GM19438 (cell line): Measurements from ENCODE around the gene LDLRAD4.

Experiments
- ATAC-seq: cut with Tn5 transposase; IDR thresholded peaks from one replicate; pipeline ENCODE4 v1.9.1; 2021; ENCODE audit warnings: low read depth; ENCODE audit not compliant: unreplicated experiment

LDLRAD4 gene

DNA sequence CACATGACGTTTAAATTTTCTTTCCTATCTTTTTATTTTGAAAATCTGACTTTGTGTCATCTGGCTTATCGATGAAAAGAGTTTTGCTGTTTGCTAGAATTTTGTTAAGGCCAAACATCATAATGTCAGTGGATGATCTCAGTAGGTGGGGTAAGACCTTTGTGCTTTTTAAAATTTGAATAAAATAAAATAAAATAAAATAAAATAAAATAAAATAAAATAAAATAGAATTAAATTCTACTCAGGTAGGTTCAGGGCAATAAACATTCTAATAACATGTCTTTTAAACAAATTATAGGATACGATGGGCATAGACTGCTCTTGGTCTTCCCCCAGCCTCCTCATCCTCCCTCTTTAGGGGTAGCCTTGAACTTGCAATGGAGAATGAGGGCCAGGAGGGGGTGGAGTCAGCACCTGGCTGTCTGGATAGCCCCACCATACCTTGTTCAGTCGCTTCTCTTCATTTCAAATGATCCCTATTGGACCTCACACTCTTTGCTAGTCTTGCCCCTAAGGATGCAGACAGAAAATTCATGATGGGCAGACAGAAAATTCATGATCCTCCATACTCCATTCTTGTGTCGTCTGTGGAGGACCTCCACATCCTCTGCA is 8.1 kb downstream of the LDLRAD4 start:
- no peak for ATAC-seq

DNA sequence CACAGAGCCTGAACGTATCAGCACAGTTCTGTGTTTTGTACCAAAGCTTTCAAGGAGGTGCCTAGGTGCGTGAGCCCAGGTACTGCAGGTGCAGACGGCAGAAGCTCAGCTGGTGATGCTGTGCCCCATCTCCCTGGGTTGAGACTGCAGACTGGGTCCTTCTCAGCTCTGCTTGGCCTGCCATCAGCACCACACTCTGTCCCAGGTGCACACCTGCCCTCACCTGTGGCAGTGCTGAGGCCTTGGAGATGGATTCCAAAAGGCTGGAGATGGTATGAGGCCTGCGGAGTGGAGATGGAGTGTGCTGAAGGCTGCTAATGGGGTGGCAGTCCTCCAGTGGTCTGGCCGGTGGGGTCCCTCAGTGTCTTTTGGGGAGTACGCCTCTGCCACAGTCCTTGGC is 9.3 kb downstream of the LDLRAD4 start:
- no peak for ATAC-seq

DNA sequence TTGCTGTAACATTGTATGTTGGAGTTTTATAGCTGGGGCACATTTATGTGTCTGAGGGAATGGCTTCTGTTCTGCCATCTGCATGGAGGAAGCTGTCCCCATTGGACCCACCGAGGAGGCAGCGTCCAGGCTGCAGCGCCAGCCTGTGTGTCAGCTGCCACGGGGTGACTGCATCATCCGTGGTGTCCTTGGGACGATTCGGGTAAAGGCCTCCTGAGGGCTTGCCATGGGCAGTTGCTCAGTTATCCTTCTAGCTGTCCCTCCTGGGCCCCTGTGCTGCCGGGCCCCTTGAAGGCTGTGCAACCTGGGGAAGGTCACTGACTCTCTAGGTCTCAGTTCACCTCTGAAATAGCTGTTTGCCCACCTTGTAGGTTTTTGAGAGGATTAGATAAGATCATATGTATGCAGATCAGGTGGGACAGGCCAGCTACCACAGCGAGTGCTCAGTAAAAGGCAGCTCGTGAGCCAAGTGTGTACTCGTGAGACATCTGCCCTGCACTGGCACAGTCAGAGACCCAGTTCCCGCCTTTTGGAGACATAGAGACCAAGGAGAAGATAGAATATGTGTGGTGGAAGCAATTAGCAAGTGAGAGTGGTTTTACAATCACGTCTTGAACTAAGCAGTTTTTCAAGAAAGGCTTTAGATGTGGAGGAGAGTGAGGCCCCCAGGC is 10.6 kb downstream of the LDLRAD4 start:
- ATAC-seq, result no peak

DNA sequence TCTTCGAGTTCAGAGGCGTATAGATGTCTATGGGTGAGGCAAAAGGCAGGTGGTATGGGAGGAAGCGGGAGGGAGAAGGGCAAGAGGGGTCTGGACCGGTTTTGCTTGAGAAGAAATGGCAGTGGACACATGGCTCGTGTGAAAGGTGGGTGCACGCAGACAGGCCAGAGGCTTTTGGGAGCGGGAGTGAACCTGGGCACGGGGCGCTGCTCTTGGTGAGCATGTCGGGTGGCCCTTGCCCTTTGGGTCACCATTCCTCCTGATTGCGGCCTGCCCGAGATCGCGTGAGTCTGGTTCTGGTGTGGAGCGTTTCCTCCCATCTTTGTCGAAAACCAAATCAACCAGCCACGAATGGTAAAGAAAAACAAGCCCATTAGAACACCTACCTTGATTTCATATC is 12.6 kb downstream of the LDLRAD4 start:
- ATAC-seq, result no peak

DNA sequence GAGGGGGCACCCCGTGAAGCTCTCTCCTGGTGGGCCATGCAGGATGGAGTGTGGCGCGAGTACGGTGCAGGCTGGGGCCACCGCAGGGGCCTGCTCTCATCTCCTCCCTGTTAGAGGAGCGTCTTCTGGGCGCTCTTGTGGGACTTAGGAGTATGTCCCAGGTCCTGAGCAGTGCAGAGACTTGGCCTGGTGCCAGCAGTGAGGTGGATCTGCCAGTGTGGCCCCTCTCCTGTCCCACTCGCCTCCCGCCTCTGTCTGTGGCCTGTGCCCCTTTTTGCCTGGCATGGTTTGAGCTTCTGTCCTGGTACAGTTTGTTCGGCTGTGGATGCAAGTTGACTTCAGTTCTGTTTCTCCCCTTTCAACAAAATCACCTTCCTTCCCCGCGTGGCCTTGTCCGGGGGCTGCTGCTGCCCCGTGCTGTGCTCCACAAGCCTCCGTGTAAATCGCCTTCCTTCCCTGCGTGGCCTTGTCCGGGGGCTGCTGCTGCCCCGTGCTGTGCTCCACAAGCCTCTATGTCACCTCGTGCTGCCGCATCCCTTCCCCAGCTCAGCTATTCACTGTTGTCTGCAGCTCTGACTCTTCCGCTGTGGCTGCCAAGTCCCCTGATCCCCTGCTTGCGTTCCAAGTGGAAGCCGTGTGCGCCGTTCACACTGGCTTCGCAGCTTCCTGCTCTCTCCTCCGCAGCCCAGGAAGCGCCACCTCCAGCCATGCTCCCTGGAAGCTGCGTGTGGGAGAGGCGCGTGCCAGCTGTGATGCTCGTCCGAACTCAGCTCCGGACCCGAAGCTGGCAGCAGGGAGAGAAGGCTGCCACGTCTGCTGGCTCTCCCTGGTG is 13.7 kb downstream of the LDLRAD4 start:
- no peak for ATAC-seq

DNA sequence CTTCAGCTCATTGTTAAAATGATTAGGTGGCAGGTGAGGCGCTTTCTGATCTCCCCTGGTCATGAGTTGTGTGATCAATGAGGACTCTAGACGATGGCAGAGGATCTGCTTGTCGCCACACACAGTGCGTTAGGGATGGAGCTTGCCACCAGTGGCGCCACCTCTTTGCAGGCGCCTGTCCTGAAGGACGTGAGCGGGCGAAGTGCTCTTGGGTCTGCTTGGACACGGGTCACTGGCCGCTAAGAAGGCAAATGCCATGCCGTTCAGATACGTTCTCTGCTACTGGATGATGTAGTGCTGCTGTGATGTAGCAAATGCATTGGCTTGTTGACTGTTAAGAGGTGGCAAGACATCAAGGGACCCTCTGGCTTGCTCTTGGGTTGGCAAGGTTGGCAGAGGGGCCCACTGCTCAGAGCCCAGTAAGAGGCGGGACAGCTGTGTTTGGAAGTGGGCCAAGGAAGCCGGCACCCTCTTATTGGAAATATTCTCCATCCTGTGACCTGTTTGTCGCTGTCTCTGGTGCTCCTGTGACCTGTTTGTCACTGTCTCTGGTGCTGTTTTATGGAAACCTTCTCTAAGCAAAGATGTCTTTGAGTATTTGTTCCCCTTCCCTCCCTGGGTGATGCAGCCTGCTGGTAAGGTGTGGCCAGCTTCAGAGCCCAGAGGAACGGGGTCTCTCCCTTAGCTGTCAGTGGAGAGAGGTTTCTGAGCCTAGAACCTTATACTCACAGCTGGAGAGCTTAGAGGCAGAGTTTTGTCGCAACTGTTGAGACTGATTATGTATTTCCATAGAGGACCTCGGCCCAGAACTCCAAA is 14.6 kb downstream of the LDLRAD4 start:
- no peak for ATAC-seq

DNA sequence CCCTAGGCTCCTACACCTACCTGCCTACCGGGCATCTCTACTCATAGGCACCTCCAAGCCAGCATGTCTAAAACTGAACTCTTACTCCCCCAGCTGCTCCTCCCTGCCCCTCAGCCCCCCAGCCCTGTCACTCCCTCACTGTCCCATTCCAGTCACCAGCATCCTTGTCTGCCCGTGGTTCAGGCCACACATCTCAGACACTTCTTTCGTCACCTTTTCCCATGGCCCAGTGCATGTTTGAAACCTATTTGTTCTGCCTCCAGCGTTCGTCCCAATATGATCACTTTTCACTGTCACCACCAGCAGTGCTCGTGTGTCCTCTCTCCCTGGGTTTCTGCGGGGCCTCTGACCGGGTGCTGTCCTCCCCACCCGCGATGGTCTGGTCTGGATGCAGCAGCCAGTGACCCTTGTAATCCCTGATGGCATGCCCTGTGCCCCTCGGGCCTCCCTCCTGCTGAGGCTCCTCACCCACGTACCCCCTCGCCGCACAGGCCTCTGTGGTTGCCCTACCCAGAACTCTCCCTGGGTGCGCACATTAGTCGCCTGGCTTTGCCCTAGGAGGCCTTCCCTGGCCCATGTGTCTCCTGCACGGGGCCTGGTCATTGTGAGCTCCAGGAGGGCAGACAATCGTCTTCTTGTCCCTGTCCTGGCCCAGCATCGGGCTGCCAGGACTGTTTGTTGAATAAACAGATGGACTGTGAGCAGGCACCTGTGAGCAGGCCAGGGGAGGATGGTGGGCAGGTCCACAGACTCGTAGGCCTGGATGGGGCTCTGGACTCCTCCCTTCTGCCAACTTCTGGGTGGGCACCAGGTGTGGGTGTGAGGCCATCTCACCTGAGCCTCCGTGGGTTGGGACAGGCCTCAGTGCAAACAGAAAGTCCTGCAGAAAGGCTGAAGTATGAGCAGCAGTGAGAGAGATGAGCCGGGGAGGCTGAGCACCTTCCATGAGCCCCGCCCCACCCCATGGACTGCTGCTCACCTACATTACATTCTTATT is 15.5 kb downstream of the LDLRAD4 start:
- no peak for ATAC-seq

DNA sequence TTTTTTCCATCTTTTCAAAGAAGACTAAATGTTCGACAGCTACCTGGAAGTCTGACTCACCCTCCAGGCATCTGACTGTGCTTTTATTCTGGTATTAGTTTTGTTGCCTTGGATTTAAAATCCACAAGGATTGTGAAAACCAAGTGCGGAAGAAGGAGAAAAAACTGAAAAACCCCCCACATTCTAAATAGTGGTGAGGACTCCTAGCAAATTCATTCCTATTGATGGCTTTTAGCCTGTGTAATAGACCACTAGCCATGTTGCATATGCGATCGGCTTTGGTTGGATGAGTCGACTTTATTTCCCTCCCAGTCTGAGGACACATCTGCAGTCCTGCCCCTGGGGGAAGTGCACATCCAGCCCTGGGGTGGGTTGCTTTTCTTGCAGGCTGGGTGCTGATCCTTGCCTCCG is 16.9 kb downstream of the LDLRAD4 start:
- no peak for ATAC-seq

DNA sequence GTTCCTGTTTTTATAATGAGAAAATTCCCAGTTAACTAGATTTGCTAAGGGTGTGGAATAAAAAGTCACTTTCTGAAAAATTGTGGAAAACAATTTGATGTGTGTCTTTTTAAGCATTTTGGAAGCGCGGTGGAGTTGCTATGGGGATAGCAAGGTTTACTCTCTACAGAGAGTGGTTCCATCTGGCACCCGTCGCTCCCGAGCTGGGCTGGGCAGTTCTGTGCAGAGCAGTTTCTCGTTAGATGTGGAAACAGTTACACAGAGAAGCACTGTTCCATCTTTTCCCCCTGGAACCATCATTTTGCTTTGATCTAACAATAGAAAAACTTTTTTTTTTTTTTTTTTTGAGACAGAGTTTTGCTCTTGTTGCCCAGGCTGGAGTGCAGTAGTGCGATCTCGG is 17.4 kb downstream of the LDLRAD4 start:
- ATAC-seq, result no peak

DNA sequence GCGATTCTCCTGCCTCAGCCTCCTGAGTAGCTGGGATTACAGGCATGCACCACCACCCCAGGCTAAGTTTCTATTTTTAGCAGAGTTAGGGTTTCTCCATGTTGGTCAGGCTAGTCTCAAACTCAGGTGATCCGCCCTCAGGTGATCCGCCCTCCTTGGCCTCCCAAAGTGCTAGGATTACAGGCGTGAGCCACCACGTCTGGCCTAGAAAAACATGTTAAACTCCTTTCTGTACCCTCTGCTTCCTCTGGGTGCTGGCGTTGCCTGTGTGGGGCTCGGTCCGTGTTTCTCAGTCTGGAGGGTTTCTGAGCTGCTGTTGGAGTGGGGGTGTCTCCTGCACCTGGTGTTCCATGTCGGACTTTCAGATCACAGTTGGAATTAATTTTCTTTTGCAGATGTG is 17.9 kb downstream of the LDLRAD4 start:
- no peak for ATAC-seq

DNA sequence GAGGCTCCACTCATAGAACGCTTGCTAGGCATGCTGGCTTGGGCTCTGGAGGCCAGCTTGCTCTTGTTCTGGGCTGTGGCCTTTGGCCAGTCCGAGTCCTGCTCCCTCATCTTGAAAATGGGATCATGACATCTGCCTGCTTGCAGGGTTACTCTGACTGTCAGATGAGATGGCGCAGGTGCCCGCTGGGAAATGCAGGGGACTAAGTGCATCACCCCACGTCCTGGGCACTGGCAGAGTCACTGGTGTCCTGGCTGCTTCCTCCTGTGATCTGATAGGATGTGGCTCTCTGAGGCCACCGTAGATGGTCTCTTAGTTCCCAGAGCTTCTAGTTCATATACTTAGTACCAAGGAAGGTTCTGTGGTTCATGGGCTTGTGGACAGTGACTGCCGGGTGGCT is 18.5 kb downstream of the LDLRAD4 start:
- no peak for ATAC-seq

DNA sequence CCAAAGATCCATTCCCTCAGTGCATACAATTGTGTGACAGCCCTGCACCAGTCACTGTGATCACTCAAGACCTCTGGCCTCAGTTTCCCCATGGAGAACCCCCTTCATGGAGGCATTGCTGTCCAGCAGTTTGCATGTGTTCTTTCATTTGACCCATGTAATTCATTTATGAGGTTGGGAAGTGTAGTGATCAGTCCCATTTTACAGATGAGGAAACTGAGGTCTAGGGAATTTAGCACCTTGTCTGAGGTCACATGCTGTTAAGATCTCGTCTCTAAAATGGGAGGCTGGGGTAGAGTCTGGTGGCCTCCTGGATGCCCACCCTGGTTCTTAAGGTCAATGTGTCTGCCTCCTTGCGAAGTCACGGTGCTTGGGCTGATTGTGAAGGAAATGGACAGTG is 19.1 kb downstream of the LDLRAD4 start:
- ATAC-seq, result no peak

DNA sequence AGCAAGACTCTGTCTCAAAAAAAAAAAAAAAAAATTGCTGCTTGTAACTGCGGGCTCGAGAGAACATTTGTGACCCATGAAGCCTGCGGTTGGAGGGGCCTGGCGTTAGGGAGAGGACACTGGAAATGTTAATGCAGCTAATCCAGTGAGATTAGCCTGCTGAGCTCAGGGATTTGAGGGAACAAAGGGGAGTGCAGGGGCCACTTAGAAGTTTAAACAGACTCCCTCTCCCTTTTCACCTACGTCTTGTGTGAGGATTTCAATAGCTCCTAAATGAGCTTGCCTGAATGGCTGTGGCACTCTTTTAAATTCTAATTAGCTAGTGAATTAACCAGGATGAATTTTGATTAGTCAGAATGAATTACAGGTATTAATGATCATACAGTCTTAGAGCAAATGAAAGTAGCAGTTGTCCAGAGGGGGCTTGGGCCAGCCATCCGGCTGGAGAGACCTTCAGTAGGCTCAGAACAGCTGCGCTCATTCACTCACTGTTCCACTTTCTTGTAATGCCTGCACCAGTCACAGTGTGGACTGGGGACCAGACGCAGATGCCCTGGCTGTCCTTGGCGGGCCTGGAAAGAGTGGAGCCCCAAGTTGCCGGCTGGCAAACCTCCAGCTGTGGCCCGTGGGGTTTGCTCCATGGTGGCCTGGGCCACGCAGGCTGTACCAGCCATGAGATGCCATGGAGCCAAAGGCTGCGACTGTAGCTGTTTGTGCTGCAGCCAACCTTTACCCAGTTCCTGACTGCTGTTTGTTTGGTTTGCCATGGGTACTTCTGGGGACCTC is 20.8 kb downstream of the LDLRAD4 start:
- no peak for ATAC-seq

DNA sequence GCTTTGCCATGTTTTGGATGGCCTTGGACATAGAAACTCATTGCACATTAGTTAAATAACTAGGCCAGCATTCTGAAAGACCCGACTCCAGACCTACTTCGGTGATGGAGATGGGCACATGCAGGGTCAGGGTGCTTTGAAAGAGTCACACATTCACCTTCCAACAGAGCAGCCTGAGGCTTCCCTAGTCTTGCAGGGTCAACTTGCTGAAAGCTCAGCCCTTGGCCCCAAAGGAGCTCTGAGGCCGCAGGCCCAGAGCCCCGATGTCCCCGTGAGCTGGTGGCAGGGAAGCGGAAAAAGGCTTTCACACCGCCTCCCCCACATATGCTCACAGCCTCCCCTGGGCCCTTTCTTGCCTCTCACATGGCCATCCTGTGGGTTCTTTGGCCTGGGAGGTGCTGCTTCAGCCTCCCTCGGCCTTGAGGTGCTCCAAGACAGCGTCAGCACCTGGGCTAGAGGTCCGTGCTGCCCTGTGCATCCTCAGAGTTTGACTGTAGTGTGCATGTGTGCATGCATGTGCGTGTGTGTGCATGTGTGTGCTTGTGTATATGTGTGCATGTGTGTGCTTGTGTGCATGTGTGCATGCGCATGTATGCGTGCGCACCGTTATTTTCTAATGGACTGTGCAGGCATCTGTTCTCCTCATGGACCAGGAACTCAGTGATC is 21.6 kb downstream of the LDLRAD4 start:
- no peak for ATAC-seq

DNA sequence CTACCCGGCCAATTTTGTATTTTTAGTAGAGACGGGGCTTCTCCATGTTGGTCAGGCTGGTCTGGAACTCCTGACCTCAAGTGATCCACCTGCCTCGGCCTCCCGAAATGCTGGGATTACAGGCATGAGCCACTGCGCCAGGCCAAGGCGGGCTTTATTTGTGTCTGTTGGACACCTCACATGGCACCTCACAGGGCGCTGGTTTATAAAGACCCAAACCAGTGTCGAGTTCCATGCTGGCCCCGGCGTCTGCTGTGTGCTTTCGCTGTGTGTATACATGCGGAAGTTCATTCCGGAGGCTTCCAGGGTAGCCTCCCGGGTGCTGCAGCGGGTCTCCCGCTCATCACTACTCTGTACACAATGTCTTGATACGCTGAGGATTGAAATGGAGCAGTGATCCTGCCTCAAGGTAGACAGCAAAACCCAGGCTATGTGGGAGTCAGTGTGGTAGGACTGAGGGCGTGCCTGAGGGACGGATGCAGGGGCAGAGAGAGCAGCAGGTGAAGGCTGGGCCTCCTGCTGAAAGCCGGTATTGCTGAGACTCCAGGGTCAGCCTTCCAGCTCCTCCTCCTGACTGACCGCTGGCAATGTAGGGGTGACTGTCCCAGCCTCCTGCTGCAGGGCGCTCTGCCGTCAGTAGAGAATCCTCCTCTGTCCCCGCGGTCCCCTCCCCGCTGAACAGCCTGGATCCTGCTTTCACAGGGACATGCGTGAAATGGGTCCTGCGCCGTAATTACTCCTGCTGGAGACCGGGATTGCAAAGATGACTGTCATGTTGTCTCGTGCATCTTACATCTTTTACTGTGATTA is 22.7 kb downstream of the LDLRAD4 start:
- ATAC-seq, result no peak

DNA sequence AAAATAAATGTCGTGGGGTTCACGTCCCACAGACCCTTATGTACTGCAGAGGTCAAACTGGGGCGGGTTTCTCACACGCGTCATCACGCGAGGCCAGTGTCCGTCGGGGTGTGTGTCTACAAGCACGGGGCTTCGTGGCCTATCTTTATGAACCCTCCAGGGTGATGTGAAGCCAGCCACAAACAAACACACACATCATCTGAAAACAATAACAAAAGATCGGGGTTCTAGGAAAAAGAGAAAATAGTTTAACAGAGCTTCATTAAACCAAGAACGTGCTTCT is 23.3 kb downstream of the LDLRAD4 start:
- ATAC-seq, result no peak

DNA sequence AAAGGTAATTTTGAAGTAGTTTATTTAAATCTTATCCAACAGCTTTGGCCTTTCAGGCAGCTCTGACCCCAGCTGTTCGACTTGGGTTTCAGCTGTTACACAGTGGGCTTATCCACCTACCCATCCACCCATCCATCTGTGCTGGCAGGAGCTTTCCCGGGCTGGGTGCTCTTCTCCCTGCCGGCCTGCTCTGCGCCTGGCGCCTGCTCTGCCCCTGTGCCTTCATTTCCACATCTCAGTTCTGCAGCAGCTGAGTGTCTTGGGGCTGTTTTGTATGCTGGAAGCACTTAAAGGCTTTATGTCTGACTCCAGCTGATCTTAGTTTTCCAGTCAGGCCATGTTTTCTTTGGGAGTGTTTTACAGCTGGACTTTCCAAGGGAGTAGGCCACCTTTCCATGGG is 24.2 kb downstream of the LDLRAD4 start:
- ATAC-seq, result no peak

DNA sequence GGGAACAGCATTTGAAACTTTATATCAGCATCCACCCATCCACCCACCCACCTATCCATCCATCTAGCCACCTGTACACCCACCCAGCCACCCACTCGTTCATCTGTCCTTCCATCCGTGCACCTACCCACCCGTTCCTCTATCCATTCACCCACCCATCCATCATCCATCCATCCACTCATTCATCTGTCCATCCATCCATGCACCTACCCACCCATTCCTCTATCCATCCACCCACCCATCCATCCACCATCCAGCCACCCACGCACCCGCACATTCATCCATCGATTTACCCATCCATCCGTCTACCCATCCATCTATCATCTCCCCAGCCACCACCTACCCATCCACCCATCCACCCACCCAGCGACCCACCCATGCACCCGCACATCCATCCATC is 24.8 kb downstream of the LDLRAD4 start:
- ATAC-seq, result no peak
